CD4-positive, CD25-positive, alpha-beta regulatory T cell (primary cell): Measurements from ENCODE around the gene SOX6. TPM values are rescaled to one million over a fixed set of nuclear protein-coding genes. Genes with fewer than 3 reads are reported as not detected.
"Not testable (repeated sequence)": the region's sequence is repeated elsewhere in the genome, so short reads cannot be mapped to it uniquely, and the experiment has no call there.

ENCODE experiments used
- ATAC-seq, 2 donors: fragments of 150-1000 bp; cut with Tn5 transposase; one replicate each; pipeline ENCODE4 v1.10.0; 2021; ENCODE audit warnings: low read depth in 2 of 2, moderate number of reproducible peaks in 2 of 2, moderate library complexity in 1 of 2
- DNase-seq, 3 donors: peaks; one replicate each; pipeline versions ENCODE4 v3.0.0 to v3.0.0-alpha.2; 2012 to 2022; ENCODE audit warnings: mixed read lengths in 1 of 3
- H3K27ac ChIP-seq: one replicate; pipeline ENCODE4 v1.7.0; 2013; ENCODE audit warnings: mild to moderate bottlenecking, low read length; ENCODE audit not compliant: insufficient read depth, poor library complexity, severe bottlenecking
- H3K27me3 ChIP-seq: one replicate; pipeline ENCODE4 v1.7.0; 2013; ENCODE audit warnings: low read length; ENCODE audit not compliant: control insufficient read depth, insufficient read depth
- H3K36me3 ChIP-seq: one replicate; pipeline ENCODE4 v1.7.0; 2013; ENCODE audit warnings: mild to moderate bottlenecking, low read length, moderate library complexity; ENCODE audit not compliant: control insufficient read depth, insufficient read depth
- H3K4me1 ChIP-seq: 2 replicates; pipeline ENCODE4 v1.7.0; 2013; ENCODE audit warnings: mild to moderate bottlenecking, low read length; ENCODE audit not compliant: insufficient read depth, control insufficient read depth, poor library complexity, severe bottlenecking
- H3K4me3 ChIP-seq: one replicate; pipeline ENCODE4 v1.7.0; 2013; ENCODE audit warnings: low read depth, mild to moderate bottlenecking, low read length, moderate library complexity
- H3K9me3 ChIP-seq, 2 experiments: 1 replicate in 1 of 2; 2 replicates in 1 of 2; pipeline ENCODE4 v1.7.0; 2013; ENCODE audit warnings: low read length in 2 of 2, mild to moderate bottlenecking in 1 of 2, moderate library complexity in 1 of 2; ENCODE audit not compliant: control insufficient read depth in 2 of 2
- H3K27ac Mint-ChIP-seq, 3 donors: one replicate each; pipeline ENCODE4 v1.8.0; 2020 to 2022; ENCODE audit warnings: mild to moderate bottlenecking in 3 of 3, mixed read lengths in 3 of 3, moderate library complexity in 2 of 3
- H3K27me3 Mint-ChIP-seq: one replicate; pipeline ENCODE4 v1.8.0; 2022; ENCODE audit warnings: mild to moderate bottlenecking, mixed read lengths
- H3K36me3 Mint-ChIP-seq: one replicate; pipeline ENCODE4 v1.8.0; 2020; ENCODE audit warnings: mixed read lengths
- H3K4me1 Mint-ChIP-seq, 4 donors: one replicate each; pipeline ENCODE4 v1.8.0; 2020 to 2022; ENCODE audit warnings: mixed read lengths in 4 of 4, mild to moderate bottlenecking in 1 of 4
- H3K4me3 Mint-ChIP-seq, 4 donors: one replicate each; pipeline ENCODE4 v1.8.0; 2020 to 2022; ENCODE audit warnings: mild to moderate bottlenecking in 4 of 4, mixed read lengths in 4 of 4, moderate library complexity in 3 of 4
- H3K9me3 Mint-ChIP-seq, 7 donors: one replicate each; pipeline ENCODE4 v1.8.0; 2020 to 2022; ENCODE audit warnings: mixed read lengths in 7 of 7, mild to moderate bottlenecking in 3 of 7, moderate library complexity in 2 of 7
- polyA plus RNA-seq, 4 donors: library from polyadenylated mRNA; unstranded; fragments of 300-500 nt; fragmentation: Illumina TruSeq; gene quantifications; one replicate each; pipeline ENCODE4 v1.2.3, GENCODE V29; 2021
- total RNA-seq: library from RNA; stranded (reverse); gene quantifications from one replicate; pipeline ENCODE4 v1.2.3, GENCODE V29; 2022

The SOX6 gene
- total and polyA plus RNA-seq, 5 donors from 2014 or later, result 0.05 TPM; not detected in 4

GRCh38 chr11:15929371-15929901, 426.9 kb downstream of the SOX6 start:
- DNase-seq (no peak), ATAC-seq (no peak)
- H3K27ac ChIP-seq, result no peak overlapping the region
- Mint-ChIP-seq H3K9me3 (peaks cover 0 to 7% (median 0%) of the 10 kb centered on the region in 7 donors), H3K27ac (no peak overlapping the region), H3K27me3 (no peaks in the 10 kb centered on the region), H3K4me1 (no peaks in the 10 kb centered on the region), H3K4me3 (no peak overlapping the region), H3K36me3 (no peaks in the 10 kb centered on the region)
- no peak overlapping the region for H3K4me3 ChIP-seq
- no peaks in the 10 kb centered on the region for H3K9me3 ChIP-seq
- no peaks in the 10 kb centered on the region for H3K27me3 ChIP-seq
- H3K4me1 ChIP-seq, result no peaks in the 10 kb centered on the region
- no peaks in the 10 kb centered on the region for H3K36me3 ChIP-seq

- Mint-ChIP-seq H3K4me3 (no peak overlapping the region), H3K4me1 (no peaks in the 10 kb centered on the region), H3K27ac (no peak overlapping the region), H3K36me3 (no peaks in the 10 kb centered on the region), H3K27me3 (no peaks in the 10 kb centered on the region), H3K9me3 (peaks cover 0 to 4% (median 0%) of the 10 kb centered on the region in 7 donors)
- Histone ChIP-seq H3K27me3 (no peaks in the 10 kb centered on the region), H3K27ac (no peak overlapping the region), H3K36me3 (no peaks in the 10 kb centered on the region), H3K4me3 (no peak overlapping the region), H3K9me3 (no peaks in the 10 kb centered on the region), H3K4me1 (no peaks in the 10 kb centered on the region)
- DNase-seq (no peak), ATAC-seq (no peak)
Measured at GRCh38 chr11:15927864-15928217, 428.5 kb downstream of the SOX6 start.

- Mint-ChIP-seq H3K4me3 (no peak overlapping the region), H3K9me3 (peaks cover 0 to 4% (median 1%) of the 10 kb centered on the region in 7 donors), H3K27ac (no peak overlapping the region), H3K4me1 (no peaks in the 10 kb centered on the region), H3K36me3 (no peaks in the 10 kb centered on the region), H3K27me3 (no peaks in the 10 kb centered on the region)
- H3K4me1 ChIP-seq, result no peaks in the 10 kb centered on the region
- no peaks in the 10 kb centered on the region for H3K36me3 ChIP-seq
- no peak overlapping the region for H3K4me3 ChIP-seq
- H3K9me3 ChIP-seq, result no peaks in the 10 kb centered on the region
- no peak overlapping the region for H3K27ac ChIP-seq
- ATAC-seq (no peak), DNase-seq (no peak)
- no peaks in the 10 kb centered on the region for H3K27me3 ChIP-seq
Measured at GRCh38 chr11:15927196-15927863, 429.0 kb downstream of the SOX6 start.

- Mint-ChIP-seq H3K4me3 (no peak overlapping the region), H3K4me1 (no peaks in the 10 kb centered on the region)
Measured at GRCh38 chr11:15926071-15926470, 430.3 kb downstream of the SOX6 start.

GRCh38 chr11:15923183-15923582, 433.2 kb downstream of the SOX6 start:
- ATAC-seq (no peak), DNase-seq (no peak)
- Histone ChIP-seq H3K9me3 (no peaks in the 10 kb centered on the region), H3K4me3 (no peak overlapping the region), H3K4me1 (no peaks in the 10 kb centered on the region), H3K27ac (no peak overlapping the region), H3K36me3 (no peaks in the 10 kb centered on the region), H3K27me3 (no peaks in the 10 kb centered on the region)
- H3K9me3 Mint-ChIP-seq, result peaks cover 0 to 2% (median 0%) of the 10 kb centered on the region in 7 donors
- no peak overlapping the region for H3K4me3 Mint-ChIP-seq
- no peaks in the 10 kb centered on the region for H3K36me3 Mint-ChIP-seq
- H3K27me3 Mint-ChIP-seq, result no peaks in the 10 kb centered on the region
- no peaks in the 10 kb centered on the region for H3K4me1 Mint-ChIP-seq
- no peak overlapping the region for H3K27ac Mint-ChIP-seq

More at GRCh38 chr11:15926071-15926470, 430.3 kb downstream of the SOX6 start:
- no peak for DNase-seq
- Mint-ChIP-seq H3K9me3 (peaks cover 0 to 4% (median 2%) of the 10 kb centered on the region in 7 donors), H3K27me3 (no peaks in the 10 kb centered on the region), H3K36me3 (no peaks in the 10 kb centered on the region), H3K27ac (no peak overlapping the region)
- no peaks in the 10 kb centered on the region for H3K36me3 ChIP-seq
- H3K27ac ChIP-seq, result no peak overlapping the region
- no peaks in the 10 kb centered on the region for H3K9me3 ChIP-seq
- H3K4me1 ChIP-seq, result no peaks in the 10 kb centered on the region
- ATAC-seq, result no peak
- H3K4me3 ChIP-seq, result no peak overlapping the region
- H3K27me3 ChIP-seq, result no peaks in the 10 kb centered on the region

- H3K4me3 Mint-ChIP-seq, DNase-seq, H3K4me1 Mint-ChIP-seq, H3K27ac Mint-ChIP-seq, H3K27me3 ChIP-seq, H3K4me1 ChIP-seq, H3K27ac ChIP-seq, H3K36me3 Mint-ChIP-seq, H3K4me3 ChIP-seq, H3K36me3 ChIP-seq, H3K9me3 ChIP-seq, H3K27me3 Mint-ChIP-seq, ATAC-seq, H3K9me3 Mint-ChIP-seq: not testable (repeated sequence)
Measured at GRCh38 chr11:15922745-15923144, 433.6 kb downstream of the SOX6 start.

GRCh38 chr11:15920856-15921629, 435.3 kb downstream of the SOX6 start:
- no peak overlapping the region for H3K27ac Mint-ChIP-seq
- Histone ChIP-seq H3K4me1 (no peaks in the 10 kb centered on the region), H3K9me3 (no peaks in the 10 kb centered on the region), H3K36me3 (no peaks in the 10 kb centered on the region), H3K4me3 (no peak overlapping the region), H3K27ac (no peak overlapping the region), H3K27me3 (no peaks in the 10 kb centered on the region)
- H3K36me3 Mint-ChIP-seq, result no peaks in the 10 kb centered on the region
- H3K27me3 Mint-ChIP-seq, result no peaks in the 10 kb centered on the region
- H3K4me3 Mint-ChIP-seq, result no peak overlapping the region
- DNase-seq (no peak), ATAC-seq (no peak)
- peaks cover 0 to 2% (median 0%) of the 10 kb centered on the region in 7 donors for H3K9me3 Mint-ChIP-seq
- no peaks in the 10 kb centered on the region for H3K4me1 Mint-ChIP-seq
